ENCODE results near the gene DNAAF8. TPM values are rescaled to one million over a fixed set of nuclear protein-coding genes. Genes with fewer than 3 reads are reported as not detected.

DNAAF8 gene
- under 1 TPM; 0.14 to 0.83 (median 0.43) TPM for total RNA-seq
- 1 to 10 TPM in 1 of 3 donors, under 1 TPM in 2; 0.60 to 1.2 (median 0.73) TPM for polyA plus RNA-seq

- intact Hi-C loops (cut with DNase I): loop anchor here (2.0 to 10.0 kb wide), 4 partner anchors 33 to 221 kb away; partner anchors contain the start of genes NUDT16L1, ROGDI, SEC14L5 and ZNF500
- H3K27ac ChIP-seq: peak within 1 kb of the TSS; percentile 85 to 91 (median 90)
- no peak for TF ChIP-seq POLR2A (IDR thresholded peaks at IDR 0.05)
- TF ChIP-seq EP300 (IDR thresholded peaks at IDR 0.05): peak in 1 of 4 donors; percentile 37
- peak in 3 of 4 donors; percentile 68 to 80 (median 68) for TF ChIP-seq POLR2AphosphoS5 (IDR thresholded peaks at IDR 0.05)
- TF ChIP-seq, protein P1, sequence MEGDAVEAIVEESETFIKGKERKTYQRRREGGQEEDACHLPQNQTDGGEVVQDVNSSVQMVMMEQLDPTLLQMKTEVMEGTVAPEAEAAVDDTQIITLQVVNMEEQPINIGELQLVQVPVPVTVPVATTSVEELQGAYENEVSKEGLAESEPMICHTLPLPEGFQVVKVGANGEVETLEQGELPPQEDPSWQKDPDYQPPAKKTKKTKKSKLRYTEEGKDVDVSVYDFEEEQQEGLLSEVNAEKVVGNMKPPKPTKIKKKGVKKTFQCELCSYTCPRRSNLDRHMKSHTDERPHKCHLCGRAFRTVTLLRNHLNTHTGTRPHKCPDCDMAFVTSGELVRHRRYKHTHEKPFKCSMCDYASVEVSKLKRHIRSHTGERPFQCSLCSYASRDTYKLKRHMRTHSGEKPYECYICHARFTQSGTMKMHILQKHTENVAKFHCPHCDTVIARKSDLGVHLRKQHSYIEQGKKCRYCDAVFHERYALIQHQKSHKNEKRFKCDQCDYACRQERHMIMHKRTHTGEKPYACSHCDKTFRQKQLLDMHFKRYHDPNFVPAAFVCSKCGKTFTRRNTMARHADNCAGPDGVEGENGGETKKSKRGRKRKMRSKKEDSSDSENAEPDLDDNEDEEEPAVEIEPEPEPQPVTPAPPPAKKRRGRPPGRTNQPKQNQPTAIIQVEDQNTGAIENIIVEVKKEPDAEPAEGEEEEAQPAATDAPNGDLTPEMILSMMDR (IDR thresholded peaks at IDR 0.05): no peak
- H3K4me3 ChIP-seq: peak within 1 kb of the TSS; percentile 63 to 86 (median 66)
- 0 to 1% methylated on average over 70 of the region's 70 CpGs for WGBS, 2 donors
- H3K9me3 ChIP-seq: no peaks in the 10 kb centered on the region
- peak; percentile 99 for DNase-seq
- H3K27me3 ChIP-seq: no peaks in the 10 kb centered on the region
- peaks cover 0 to 20% (median 17%) of the 10 kb centered on the region in 4 donors for H3K4me1 ChIP-seq
- H3K36me3 ChIP-seq: peaks cover 4 to 25% (median 8%) of the 10 kb centered on the region in 4 donors
Observed at GRCh38 chr16:4734063-4734729, at the start of gene DNAAF8, which contains the start of gene ANKS3. Gene DNAAF8 (plus strand): TSS chr16:4734537. CDS start chr16:4736515, 1,978 bp downstream. Gene ANKS3 (minus strand): TSS chr16:4734271. CDS start chr16:4730149, 4,122 bp downstream.

- H3K4me3 ChIP-seq: no peak overlapping the region
- peaks cover 0 to 13% (median 4%) of the 10 kb centered on the region in 4 donors for H3K4me1 ChIP-seq
- WGBS, 2 donors: 92 to 95% methylated on average over 13 of the region's 13 CpGs
- H3K36me3 ChIP-seq: peaks cover 7 to 94% (median 38%) of the 10 kb centered on the region in 4 donors
- DNase-seq: peak; percentile 62
- no peak overlapping the region for H3K27ac ChIP-seq
- TF ChIP-seq EP300 (IDR thresholded peaks at IDR 0.05): no peak
- TF ChIP-seq POLR2A (IDR thresholded peaks at IDR 0.05): no peak
- TF ChIP-seq, protein P1 (IDR thresholded peaks at IDR 0.05): no peak
- H3K27me3 ChIP-seq: no peaks in the 10 kb centered on the region
- intact Hi-C loops (cut with DNase I): no loop called here
- H3K9me3 ChIP-seq: no peaks in the 10 kb centered on the region
Observed at GRCh38 chr16:4684763-4685162, 49.6 kb upstream of the DNAAF8 start.

DNA sequence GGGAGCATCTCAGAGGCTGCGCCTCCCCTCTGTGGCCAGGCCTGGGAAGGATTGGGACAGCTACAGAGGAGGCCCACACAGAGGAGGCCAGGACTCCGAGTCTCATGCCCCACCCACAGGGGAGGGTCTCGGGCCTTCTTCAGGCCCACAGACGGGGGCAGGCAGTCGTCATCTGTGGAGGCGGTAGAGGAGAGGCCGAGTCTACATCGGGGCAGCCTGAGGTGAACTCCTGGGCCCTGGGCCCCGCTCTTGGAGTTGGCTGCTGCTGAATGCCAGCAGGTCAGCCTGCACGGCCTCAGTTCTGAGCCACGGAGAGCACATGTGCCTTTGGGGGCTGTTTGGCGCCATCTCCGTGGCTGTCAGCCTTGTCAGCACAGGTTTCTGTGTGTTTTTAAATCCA, 49.0 kb upstream of the DNAAF8 start:
- Histone ChIP-seq H3K4me3 (no peak overlapping the region), H3K36me3 (peaks cover 7 to 91% (median 38%) of the 10 kb centered on the region in 4 donors), H3K27ac (no peak overlapping the region), H3K27me3 (no peaks in the 10 kb centered on the region), H3K4me1 (peaks cover 0 to 13% (median 4%) of the 10 kb centered on the region in 4 donors), H3K9me3 (no peaks in the 10 kb centered on the region)
- 91 to 93% methylated on average over 13 of the region's 13 CpGs for WGBS, 2 donors
- DNase-seq: peak; percentile 61
- intact Hi-C loops (cut with DNase I): no loop called here
- TF ChIP-seq, protein P1 (IDR thresholded peaks at IDR 0.05): no peak
- TF ChIP-seq EP300 (IDR thresholded peaks at IDR 0.05): no peak
- no peak for TF ChIP-seq POLR2A (IDR thresholded peaks at IDR 0.05)
- no peak for TF ChIP-seq POLR2AphosphoS5 (IDR thresholded peaks at IDR 0.05)

- WGBS, 2 donors: 95 to 96% methylated on average over 38 of the region's 38 CpGs
- DNase-seq: peak; percentile 59
- H3K36me3 ChIP-seq: peaks cover 7 to 84% (median 38%) of the 10 kb centered on the region in 4 donors
Observed at GRCh38 chr16:4685776-4686496, 48.4 kb upstream of the DNAAF8 start.

More at GRCh38 chr16:4685776-4686496, 48.4 kb upstream of the DNAAF8 start:
- Histone ChIP-seq H3K9me3 (no peaks in the 10 kb centered on the region), H3K4me1 (peaks cover 0 to 13% (median 4%) of the 10 kb centered on the region in 4 donors), H3K4me3 (no peak overlapping the region), H3K27ac (no peak overlapping the region), H3K27me3 (no peaks in the 10 kb centered on the region)
- TF ChIP-seq, protein P1 (IDR thresholded peaks at IDR 0.05): no peak
- no peak for TF ChIP-seq POLR2A (IDR thresholded peaks at IDR 0.05)
- no peak for TF ChIP-seq POLR2AphosphoS5 (IDR thresholded peaks at IDR 0.05)
- no peak for TF ChIP-seq EP300 (IDR thresholded peaks at IDR 0.05)
- intact Hi-C loops (cut with DNase I): no loop called here
